GM18499 (cell line): ENCODE results near the gene FAM186B.

ENCODE experiments used
- ATAC-seq: cut with Tn5 transposase; IDR thresholded peaks from one replicate; pipeline ENCODE4 v1.9.1; 2021; ENCODE audit warnings: moderate number of reproducible peaks; ENCODE audit not compliant: insufficient read depth, unreplicated experiment

The FAM186B gene

DNA sequence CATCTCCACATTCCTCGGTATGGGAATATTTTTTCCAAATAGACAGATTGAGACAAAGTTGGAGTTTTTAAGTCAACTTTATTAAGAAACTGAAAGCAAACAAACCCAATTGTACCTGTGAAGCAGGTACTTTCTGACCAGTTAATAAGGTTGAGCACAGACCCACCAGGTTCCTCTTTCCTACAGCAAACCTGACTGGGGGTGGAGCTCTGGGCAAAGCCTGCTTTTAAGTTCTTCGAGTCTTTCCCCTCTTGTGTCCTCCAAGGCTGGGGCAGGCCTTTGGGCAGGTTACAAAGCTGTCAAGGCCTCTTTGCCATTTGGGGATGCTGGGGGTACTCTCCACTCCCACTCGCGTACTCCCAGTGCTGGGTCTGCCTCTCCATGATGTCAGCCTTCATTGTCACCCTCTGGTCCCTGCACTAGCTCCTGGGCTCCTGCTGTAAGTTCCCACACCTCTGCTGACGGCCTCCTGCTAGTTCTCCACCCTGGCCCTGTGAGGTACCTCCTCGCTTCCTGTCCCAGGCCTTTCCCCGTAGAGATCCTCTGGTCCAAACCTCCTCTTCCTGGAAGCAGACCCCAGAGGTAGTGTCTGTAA is 63.4 kb downstream of the FAM186B start:
- ATAC-seq, result no peak

DNA sequence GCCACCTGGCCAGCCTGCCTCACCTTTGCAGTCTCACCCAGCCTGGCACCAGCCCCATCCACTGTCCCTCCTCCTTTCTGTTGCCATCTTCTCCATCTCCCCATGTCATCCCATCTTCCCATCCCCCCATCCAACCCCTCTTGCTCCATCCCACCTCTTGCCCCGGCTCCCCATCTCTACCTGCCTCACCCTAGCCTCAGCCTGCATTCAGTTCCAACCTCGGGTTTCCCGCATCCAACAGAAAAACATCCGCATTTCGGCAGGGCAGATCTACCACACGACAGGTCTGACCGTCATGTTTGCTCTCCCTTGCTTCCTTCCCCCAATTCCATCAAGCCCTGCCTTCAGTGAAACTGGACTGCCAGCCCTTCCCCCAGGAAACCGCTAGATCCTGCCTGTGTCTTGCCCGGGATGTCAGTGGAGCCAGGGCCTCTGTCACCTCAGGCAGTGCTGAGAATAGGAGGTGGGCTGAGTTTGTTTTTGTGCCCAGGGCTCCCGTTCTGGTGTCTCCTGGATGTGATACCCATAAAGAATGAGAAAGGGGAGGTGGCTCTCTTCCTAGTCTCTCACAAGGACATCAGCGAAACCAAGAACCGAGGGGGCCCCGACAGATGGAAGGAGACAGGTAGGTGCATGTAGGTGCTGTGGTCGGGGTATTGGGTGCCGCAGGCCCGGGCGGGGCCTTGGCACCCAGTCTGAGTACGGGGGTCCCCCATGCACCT is 64.1 kb downstream of the FAM186B start:
- no peak for ATAC-seq

DNA sequence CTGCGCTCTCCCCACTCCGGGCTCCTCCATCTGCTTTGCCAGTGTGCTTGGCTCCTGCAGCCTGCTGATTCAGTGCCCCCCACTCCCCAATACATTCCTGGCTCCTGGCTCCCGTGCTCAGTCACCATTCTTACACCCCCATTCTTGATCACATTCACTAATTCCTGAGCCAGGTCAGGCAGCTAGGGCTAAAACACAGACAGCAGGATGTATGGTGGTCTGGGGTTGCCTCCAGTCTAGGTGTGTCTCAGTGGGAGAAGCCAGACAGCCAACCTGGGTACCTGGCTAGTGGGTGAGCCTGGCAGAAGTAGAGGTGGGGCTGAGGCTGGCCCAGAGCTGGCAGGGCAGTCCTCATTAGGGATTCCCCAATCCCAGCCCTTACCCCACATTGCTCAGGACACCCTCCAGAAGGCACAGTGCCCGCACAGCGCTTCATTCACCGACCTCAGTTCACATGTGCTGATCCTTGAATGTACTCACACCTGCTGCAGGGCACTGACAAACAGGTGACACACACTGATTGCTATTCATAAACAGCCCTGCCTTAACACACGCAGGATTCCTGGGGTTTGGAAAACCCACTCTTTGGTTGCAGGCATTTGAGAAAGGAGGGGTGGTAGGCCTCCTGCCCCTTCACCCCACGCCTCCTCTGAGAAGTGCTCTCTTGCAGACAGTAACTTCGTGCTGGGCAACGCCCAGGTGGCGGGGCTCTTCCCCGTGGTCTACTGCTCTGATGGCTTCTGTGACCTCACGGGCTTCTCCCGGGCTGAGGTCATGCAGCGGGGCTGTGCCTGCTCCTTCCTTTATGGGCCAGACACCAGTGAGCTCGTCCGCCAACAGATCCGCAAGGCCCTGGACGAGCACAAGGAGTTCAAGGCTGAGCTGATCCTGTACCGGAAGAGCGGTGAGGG is 65.0 kb downstream of the FAM186B start:
- ATAC-seq, result no peak

DNA sequence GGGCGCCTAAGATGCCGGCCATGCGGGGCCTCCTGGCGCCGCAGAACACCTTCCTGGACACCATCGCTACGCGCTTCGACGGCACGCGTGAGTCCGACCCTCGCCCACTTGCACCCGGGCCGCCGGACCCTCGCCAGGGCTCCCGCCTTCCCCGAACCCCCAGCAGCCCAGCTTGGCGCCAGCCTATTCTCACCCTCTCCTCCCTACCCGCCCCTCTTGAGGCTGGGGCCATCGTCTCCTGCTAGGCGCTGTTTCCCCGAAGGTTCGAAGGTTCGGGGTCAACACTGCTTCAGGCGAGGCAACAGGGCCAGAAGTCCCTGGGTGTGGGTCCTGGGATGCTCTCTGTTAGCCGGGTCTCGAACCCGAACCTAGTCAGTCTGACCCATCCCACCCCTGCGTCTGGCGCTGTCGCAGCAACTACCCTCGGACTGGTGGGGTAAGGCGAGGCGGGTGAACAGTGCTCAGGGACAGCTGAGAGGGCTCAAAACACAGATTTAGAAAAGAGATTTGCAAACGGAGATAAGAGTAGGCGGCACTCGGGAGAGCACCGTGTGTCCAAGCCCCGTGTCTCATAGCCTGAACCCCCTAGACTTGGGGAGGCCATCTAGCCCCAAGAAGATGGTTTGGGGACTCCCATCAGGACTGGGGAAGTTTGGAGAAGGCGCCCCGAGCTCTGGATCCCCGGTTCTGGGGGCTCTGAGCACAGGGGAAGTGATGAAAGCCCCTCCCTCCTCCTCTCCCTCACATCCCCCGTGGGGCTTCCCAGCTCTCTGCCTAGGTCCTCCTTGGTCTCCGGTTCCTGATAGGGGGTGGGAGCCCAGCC is 65.8 kb downstream of the FAM186B start:
- ATAC-seq, result no peak

DNA sequence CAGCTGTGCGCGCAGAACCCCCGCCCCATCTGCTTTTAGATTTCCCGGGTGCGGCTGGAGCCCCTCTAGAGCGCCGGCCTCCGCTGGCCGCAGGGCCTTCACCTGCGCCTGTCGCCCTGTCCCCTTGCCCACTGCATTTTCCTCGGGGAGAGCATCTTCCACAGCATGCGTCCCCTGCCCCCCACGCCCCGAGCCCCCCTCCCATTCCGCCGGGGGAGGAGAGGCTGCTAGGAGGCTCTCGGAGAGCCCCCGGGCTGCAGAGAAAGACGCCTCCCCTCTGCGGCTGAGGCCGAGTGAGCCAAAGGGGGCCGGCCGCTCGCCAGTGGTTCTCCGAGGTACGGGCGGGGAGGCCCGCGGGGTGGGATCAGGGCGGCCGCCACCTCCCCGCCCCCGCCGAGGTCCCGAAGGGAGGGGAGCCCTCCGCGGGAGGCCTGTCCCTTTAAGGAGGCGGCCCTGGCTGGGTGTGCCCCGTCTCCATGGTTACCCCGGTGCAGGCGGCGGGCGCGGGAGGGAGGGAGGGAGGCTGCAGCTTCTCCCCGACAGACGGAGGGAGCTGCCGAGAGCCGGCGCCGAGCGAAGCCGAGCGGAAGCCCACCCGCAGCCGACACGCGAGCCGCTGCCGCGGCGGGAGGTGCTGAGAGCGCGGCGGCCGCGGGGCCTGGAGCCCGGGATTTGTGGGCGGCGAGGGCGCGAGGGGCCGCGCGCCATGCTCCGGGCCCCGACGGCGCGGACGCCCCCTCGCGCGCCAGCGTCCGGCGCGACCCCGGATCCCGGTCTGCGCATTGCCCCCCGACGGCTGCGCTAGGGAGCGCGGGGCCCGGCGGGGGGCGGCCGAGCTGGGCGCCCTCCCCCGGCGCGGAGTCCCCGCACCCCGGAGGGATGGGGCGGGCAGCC is 66.7 kb downstream of the FAM186B start, which contains the start of gene KCNH3:
KCNH3 (plus strand) TSS at position 521 of the 894 bp plus-strand sequence. CDS start 387 bp downstream, outside the sequence.
- ATAC-seq, result no peak

DNA sequence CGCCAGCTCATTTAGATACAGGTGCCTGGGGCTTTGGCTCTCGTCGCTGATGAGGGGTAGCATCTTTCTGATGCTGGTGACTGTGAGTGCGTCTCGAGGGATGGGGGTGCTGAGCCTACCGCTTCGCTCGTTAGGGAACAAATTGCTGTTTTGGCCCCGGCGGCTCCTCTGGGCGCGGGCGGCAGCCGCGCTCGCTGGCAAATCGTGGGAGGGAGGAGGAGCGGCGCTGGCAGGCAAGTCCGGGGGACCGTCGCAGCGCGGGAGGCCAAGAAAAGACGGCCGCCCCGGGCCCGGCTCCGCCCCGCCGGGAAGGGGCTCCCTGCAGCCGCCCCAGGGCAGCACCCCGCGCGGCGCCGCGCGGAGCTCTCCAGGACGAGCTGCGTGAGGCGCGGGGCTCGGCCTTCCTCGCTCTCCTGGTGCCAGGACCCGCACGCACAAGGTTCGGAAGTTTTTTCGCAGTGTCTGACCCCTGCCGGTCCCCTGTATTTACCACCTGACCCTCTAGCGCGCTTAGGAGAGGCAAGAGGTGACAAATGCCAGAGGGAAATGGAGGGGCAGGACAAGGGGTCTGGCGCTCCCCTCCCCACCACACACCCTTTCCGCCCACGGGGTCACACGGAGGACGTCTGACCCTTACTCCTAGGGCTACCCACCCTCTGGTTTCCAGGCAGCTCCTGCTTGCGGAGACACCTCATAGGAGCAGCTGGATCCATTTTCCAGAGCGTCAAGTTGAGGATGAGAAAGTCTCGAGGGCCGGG is 67.5 kb downstream of the FAM186B start:
- no peak for ATAC-seq
